Left renal cortex interstitium (tissue), 4 donors: ENCODE data around the gene TMEM150C. TPM values are rescaled to one million over a fixed set of nuclear protein-coding genes. Genes with fewer than 3 reads are reported as not detected.

Source experiments
- polyA plus RNA-seq, 4 donors: library from polyadenylated mRNA; unstranded; fragments of 120-200 nt; gene quantifications; one replicate each; pipeline ENCODE4 v1.2.1, GENCODE V29; 2013; ENCODE audit not compliant: insufficient read length in 4 of 4

TMEM150C gene
- polyA plus RNA-seq, 4 donors: 20.4 to 28.1 (median 26.9) TPM

Other genes starting within 250 kb of the TMEM150C start
- gene HNRNPD, start 188.0 kb downstream of the TMEM150C start, polyA plus RNA-seq: 100 to 1,000 TPM; 486 to 601 (median 524) TPM
- 100 to 1,000 TPM; 520 to 644 (median 577) TPM for gene HNRNPDL, start 131.5 kb downstream of the TMEM150C start, polyA plus RNA-seq
- 10 to 100 TPM; 59.4 to 78.9 (median 69.9) TPM for gene ENOPH1, start 131.4 kb downstream of the TMEM150C start, polyA plus RNA-seq
- 10 to 100 TPM; 30.4 to 47.9 (median 39.6) TPM for gene SCD5, start 236.8 kb upstream of the TMEM150C start, polyA plus RNA-seq